Breast epithelium (tissue), 3 donors: ENCODE results near the gene DCLK3.

Experiments
- POLR2A ChIP-seq: fragments of 450-650 bp; IDR thresholded peaks from one replicate; pipeline ENCODE4 v1.6.1; 2016; ENCODE audit warnings: antibody characterized with exemption, mild to moderate bottlenecking, moderate library complexity
- TF ChIP-seq, protein P1 (sequence below), 3 donors: fragments of 450-650 bp; IDR thresholded peaks; one replicate each; pipeline ENCODE4 v1.5.1; 2016 to 2017; ENCODE audit warnings: antibody characterized with exemption in 3 of 3, mild to moderate bottlenecking in 3 of 3, moderate library complexity in 3 of 3

DNA sequence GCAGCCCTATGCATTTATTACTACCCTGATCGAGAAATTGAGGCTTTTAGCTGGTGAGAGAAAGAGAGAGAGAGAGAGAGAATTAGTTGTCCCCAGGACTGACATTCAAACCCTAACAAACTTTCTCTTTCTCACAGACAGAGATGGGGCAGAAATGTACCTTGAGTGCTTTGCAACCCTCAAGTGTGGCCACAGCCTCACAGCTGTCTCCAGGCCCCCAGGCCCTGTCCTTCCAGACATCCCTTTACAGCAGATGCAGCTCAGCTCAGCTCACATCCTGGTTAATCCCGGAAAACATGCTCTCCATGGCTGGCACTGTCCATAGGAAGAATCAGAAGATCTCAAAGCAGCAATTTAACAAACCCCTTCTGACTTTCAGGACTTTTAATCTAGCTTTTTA lies 67.6 kb downstream of the DCLK3 start:
- TF ChIP-seq, protein P1, sequence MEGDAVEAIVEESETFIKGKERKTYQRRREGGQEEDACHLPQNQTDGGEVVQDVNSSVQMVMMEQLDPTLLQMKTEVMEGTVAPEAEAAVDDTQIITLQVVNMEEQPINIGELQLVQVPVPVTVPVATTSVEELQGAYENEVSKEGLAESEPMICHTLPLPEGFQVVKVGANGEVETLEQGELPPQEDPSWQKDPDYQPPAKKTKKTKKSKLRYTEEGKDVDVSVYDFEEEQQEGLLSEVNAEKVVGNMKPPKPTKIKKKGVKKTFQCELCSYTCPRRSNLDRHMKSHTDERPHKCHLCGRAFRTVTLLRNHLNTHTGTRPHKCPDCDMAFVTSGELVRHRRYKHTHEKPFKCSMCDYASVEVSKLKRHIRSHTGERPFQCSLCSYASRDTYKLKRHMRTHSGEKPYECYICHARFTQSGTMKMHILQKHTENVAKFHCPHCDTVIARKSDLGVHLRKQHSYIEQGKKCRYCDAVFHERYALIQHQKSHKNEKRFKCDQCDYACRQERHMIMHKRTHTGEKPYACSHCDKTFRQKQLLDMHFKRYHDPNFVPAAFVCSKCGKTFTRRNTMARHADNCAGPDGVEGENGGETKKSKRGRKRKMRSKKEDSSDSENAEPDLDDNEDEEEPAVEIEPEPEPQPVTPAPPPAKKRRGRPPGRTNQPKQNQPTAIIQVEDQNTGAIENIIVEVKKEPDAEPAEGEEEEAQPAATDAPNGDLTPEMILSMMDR (IDR thresholded peaks at IDR 0.05) = no peak
- no peak for TF ChIP-seq POLR2A
